ENCODE data around the gene HPD. TPM values are rescaled to one million over a fixed set of nuclear protein-coding genes. Genes with fewer than 3 reads are reported as not detected.

Gene HPD
- polyA plus RNA-seq, 3 donors from 2014 or later: not detected

DNA sequence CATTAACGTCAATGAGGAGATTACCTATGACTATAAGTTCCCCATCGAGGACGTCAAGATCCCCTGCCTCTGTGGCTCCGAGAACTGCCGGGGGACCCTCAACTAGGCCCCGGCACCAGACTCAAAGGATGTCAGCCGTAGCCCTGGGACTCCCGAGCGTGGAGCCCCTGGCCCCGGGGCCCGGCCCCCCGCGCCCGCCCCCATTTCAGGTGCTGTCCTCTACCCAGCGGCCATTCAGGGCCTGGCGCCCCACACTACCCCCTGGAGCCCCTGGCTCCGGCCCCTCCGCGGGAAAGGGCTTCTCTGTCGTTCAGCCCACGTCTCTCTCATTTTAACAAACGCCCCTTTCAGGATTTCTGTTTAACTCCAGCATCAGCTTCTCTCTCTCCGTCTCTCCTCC lies 28.5 kb downstream of the HPD start:
- no peak overlapping the region for H3K27ac Mint-ChIP-seq
- DNase-seq: no peak
- no peak overlapping the region for H3K4me3 Mint-ChIP-seq
- no peaks in the 10 kb centered on the region for H3K4me1 Mint-ChIP-seq
- H3K9me3 Mint-ChIP-seq: no peaks in the 10 kb centered on the region
- H3K27me3 Mint-ChIP-seq (ENCODE audit: low read depth in 3 of 3): peaks cover 3 to 8% (median 5%) of the 10 kb centered on the region in 3 donors
- H3K36me3 Mint-ChIP-seq: peaks cover 9 to 34% (median 19%) of the 10 kb centered on the region in 3 donors

DNA sequence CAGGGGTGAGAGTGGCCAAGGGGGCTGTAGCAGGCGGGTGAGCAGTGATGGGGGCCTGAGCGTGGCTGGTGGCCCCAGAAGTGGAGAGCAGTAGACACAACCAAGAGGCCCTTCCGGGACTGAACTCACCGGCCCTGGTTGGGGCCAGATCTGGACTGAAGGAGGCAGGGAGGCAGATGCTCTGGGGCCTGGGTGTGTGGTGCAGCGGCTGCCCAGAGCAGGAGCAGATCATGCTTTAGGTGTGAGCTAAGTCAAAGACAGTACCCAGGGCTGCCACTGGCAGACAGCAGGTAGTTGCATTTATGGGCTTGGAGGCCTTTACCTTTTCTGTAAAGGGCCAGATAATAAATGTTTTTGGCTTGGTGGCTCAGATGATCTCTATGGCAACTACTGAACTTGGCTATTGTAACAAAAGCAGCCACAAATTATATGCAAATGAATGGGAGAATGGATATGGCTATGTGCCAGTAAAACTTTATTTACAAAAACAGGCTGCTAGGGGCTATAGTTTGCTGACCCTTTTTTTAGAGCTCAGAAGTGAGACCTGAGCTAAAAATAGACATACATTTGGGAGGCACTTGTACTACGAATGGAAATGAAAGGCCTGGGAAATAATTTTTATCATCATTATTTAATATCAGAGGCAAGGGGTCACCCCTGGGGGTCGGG lies 29.3 kb downstream of the HPD start:
- Mint-ChIP-seq H3K27ac (peak overlapping the region in 1 of 6 donors; percentile 49), H3K4me1 (no peaks in the 10 kb centered on the region), H3K9me3 (peaks cover 0 to 2% (median 0%) of the 10 kb centered on the region in 6 donors), H3K36me3 (peaks cover 9 to 34% (median 19%) of the 10 kb centered on the region in 3 donors), H3K4me3 (no peak overlapping the region), H3K27me3 (ENCODE audit: low read depth in 3 of 3) (peaks cover 4 to 8% (median 5%) of the 10 kb centered on the region in 3 donors)
- no peak for DNase-seq

DNA sequence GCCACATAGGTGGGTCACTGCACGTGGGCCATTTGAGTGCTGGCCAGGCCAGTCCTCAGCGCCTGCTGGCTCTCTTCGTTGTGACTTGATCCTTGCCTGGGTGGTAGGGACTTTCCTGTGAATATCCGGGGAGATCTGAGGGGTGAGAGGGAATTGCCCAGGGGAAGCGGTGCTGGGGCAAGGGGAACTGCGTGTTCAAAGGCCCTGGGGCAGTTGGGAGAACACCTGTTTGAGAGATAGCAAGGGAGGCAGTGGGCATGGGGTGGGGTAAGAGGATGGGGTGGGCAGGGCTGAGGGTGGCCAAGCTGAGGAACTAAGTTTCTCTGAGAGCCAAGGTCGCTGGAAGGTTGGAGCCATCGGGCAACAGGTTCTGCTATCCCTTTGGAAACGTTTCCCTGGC lies 29.8 kb downstream of the HPD start:
- Mint-ChIP-seq H3K36me3 (peaks cover 9 to 34% (median 19%) of the 10 kb centered on the region in 3 donors), H3K4me3 (no peak overlapping the region), H3K27ac (peak overlapping the region in 2 of 6 donors; percentile 34 to 63), H3K9me3 (peaks cover 0 to 2% (median 0%) of the 10 kb centered on the region in 6 donors), H3K4me1 (no peaks in the 10 kb centered on the region), H3K27me3 (ENCODE audit: low read depth in 3 of 3) (peaks cover 4 to 5% (median 4%) of the 10 kb centered on the region in 3 donors)
- no peak for DNase-seq

DNA sequence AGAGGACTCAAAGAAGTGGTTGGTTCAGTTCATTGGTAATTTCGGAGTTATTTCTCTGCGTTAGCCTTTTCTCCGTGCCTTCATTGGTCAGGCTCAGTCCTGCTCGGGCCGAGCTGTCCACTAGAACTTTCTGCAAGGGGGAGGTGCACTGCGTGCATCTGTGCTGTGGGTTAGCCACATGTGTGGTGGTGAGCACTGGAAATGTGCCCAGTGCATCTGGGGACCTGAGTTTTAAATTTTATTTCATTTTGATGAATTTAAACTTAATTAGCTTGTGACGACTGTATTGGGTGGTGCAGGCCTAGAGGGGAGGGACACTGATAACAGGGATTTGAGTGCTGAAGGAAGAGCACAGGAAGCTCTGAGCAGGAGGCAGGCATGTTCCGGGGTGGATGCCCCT lies 30.4 kb downstream of the HPD start:
- Mint-ChIP-seq H3K27me3 (ENCODE audit: low read depth in 3 of 3) (peaks cover 4 to 5% (median 4%) of the 10 kb centered on the region in 3 donors), H3K4me1 (no peaks in the 10 kb centered on the region), H3K27ac (peak overlapping the region in 2 of 6 donors; percentile 34 to 57), H3K9me3 (peaks cover 0 to 2% (median 0%) of the 10 kb centered on the region in 6 donors), H3K4me3 (no peak overlapping the region), H3K36me3 (peaks cover 9 to 34% (median 19%) of the 10 kb centered on the region in 3 donors)
- no peak for DNase-seq

DNA sequence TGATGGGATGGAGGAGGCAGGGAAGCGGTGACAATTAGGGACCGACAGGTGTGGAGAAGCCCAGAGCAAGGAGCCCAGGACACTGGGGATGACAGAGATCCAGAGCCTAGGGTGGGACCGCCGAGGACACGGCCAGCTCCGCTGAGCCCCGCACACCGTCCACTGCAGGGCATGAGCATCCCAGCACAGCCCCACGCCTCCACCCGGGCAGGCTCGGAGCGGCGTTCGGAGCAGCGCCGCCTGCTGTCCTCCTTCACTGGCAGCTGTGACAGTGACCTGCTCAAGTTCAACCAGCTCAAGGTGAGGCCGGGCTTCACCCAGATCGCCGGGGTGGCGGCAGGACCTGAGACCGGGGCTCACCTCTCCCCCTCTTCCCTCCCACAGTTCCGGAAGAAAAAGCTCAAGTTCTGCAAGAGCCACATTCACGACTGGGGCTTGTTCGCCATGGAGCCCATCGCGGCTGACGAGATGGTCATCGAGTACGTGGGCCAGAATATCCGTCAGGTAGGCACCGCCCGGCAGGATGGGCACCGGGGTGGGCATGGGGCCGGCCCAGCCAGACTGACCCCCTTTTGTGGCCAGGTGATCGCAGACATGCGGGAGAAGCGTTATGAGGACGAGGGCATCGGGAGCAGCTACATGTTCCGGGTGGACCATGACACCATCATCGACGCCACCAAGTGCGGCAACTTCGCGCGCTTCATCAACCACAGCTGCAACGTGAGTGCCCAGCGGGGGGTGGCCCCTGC lies 31.1 kb downstream of the HPD start:
- Mint-ChIP-seq H3K4me3 (no peak overlapping the region), H3K27ac (no peak overlapping the region), H3K9me3 (peaks cover 0 to 2% (median 0%) of the 10 kb centered on the region in 6 donors), H3K4me1 (no peaks in the 10 kb centered on the region), H3K36me3 (peaks cover 9 to 32% (median 17%) of the 10 kb centered on the region in 3 donors), H3K27me3 (ENCODE audit: low read depth in 3 of 3) (peaks cover 4 to 5% (median 4%) of the 10 kb centered on the region in 3 donors)
- no peak for DNase-seq

DNA sequence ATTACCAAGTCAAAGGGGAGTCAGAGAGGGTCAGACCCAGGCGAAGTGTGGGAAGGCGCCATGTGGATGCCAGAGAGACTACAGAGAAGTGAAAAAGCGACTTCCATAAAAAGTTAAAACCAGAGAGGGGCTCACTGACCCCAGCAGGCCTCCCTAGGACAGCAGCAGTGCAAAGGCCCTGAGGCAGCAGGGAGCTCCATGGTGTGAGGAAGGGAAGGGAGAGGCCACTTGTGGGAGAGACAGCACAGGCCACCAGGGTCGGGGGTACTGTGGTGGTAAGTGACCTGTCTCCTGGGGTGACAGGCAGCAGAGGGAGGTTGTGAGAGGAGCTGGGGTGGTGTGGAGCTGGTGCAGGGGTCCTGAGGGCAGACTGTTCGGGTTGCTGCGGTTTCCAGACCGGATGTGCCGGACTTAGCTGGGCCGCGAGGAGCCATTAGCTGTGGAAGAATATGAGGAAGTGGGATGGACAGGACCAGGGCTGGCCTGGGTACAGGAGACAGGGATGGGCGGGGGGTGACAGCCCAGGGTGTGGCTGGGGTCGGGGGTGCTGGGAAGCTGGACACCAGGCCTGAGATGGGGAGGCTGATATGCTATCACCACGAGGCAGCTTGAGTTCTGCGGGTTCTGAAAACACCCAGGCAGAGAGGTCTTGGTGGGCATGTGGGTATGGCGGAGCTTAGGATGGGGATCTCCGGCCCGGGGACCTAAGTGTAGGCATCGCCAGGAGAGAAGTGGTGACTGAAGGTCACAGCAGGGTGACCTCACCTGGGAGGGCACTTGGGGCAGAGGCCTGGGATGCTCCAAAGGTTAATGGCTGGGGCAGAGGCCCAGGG lies 32.1 kb downstream of the HPD start:
- H3K4me1 Mint-ChIP-seq: no peaks in the 10 kb centered on the region
- peaks cover 9 to 22% (median 16%) of the 10 kb centered on the region in 3 donors for H3K36me3 Mint-ChIP-seq
- no peak overlapping the region for H3K4me3 Mint-ChIP-seq
- peaks cover 0 to 2% (median 0%) of the 10 kb centered on the region in 6 donors for H3K9me3 Mint-ChIP-seq
- H3K27ac Mint-ChIP-seq: peak overlapping the region in 5 of 6 donors; percentile 40 to 85 (median 67)
- H3K27me3 Mint-ChIP-seq (ENCODE audit: low read depth in 3 of 3): peaks cover 4 to 5% (median 4%) of the 10 kb centered on the region in 3 donors
- DNase-seq: no peak

DNA sequence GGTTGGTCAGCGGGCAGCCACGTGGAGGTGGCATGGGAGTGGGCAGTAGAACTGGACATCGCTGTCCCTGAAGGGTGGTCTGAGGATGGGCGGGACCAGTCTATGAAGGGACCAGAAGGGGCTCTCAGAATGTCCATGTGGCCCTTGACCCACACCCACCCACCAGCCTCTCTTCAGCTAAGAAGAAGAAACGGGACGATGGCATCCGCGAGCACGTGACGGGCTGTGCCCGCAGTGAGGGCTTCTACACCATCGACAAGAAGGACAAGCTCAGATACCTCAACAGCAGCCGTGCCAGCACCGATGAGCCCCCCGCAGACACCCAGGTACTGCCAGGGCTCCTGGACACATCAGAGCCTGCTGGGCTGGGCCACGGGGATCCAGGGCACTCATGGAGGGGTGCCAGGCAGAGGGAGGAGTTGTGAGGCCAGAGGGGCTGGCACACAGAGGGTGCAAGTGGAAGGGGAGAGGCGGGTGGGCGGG lies 33.6 kb downstream of the HPD start:
- DNase-seq: no peak
- Mint-ChIP-seq H3K36me3 (peaks cover 6 to 25% (median 18%) of the 10 kb centered on the region in 3 donors), H3K9me3 (peaks cover 0 to 2% (median 0%) of the 10 kb centered on the region in 6 donors), H3K4me3 (no peak overlapping the region), H3K27ac (peak overlapping the region in 1 of 6 donors; percentile 64), H3K27me3 (ENCODE audit: low read depth in 3 of 3) (peaks cover 4 to 5% (median 4%) of the 10 kb centered on the region in 3 donors), H3K4me1 (no peaks in the 10 kb centered on the region)

DNA sequence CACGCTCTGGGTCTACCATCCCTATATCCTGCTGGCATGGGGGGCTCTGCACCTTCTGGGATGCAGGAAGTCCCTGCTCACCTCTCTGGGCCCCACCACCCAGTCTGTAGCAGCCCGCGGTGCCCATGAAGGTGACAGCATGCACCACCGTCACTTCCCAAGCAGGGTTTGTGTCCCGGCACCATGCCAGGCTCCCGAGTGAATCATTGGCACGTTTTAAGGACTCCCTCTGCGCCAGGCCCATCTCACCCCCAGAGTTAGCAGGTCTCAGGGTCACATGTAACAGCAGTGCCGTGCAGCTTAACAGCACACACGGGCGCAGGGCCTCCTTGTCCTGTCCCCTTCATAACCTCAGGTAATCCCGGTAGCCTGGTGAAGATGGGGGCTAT lies 34.9 kb downstream of the HPD start:
- Mint-ChIP-seq H3K9me3 (peaks cover 0 to 2% (median 0%) of the 10 kb centered on the region in 6 donors), H3K36me3 (peaks cover 6 to 22% (median 17%) of the 10 kb centered on the region in 3 donors), H3K27me3 (ENCODE audit: low read depth in 3 of 3) (peaks cover 4 to 5% (median 4%) of the 10 kb centered on the region in 3 donors), H3K4me3 (no peak overlapping the region), H3K4me1 (no peaks in the 10 kb centered on the region), H3K27ac (no peak overlapping the region)
- no peak for DNase-seq

DNA sequence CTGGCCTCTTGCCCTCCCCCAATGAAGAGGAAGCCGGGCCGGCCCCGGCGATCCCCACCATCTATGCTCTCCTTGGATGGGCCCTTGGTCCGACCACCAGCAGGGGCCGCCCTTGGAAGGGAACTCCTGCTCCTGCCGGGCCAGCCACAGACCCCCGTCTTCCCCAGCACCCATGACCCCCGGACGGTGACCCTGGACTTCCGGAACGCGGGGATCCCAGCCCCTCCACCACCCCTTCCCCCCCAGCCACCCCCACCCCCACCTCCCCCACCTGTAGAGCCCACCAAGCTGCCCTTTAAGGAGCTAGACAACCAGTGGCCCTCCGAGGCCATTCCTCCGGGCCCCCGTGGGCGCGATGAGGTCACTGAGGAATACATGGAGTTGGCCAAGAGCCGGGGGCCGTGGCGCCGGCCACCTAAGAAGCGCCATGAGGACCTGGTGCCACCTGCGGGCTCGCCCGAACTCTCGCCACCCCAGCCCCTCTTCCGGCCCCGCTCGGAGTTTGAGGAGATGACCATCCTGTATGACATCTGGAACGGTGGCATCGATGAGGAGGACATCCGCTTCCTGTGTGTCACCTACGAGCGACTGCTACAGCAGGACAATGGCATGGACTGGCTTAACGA lies 35.4 kb downstream of the HPD start:
- DNase-seq: no peak
- Mint-ChIP-seq H3K4me3 (no peak overlapping the region), H3K27ac (no peak overlapping the region), H3K4me1 (no peaks in the 10 kb centered on the region), H3K36me3 (peaks cover 2 to 17% (median 12%) of the 10 kb centered on the region in 3 donors), H3K27me3 (ENCODE audit: low read depth in 3 of 3) (peaks cover 4 to 5% (median 4%) of the 10 kb centered on the region in 3 donors), H3K9me3 (peaks cover 0 to 2% (median 0%) of the 10 kb centered on the region in 6 donors)

DNA sequence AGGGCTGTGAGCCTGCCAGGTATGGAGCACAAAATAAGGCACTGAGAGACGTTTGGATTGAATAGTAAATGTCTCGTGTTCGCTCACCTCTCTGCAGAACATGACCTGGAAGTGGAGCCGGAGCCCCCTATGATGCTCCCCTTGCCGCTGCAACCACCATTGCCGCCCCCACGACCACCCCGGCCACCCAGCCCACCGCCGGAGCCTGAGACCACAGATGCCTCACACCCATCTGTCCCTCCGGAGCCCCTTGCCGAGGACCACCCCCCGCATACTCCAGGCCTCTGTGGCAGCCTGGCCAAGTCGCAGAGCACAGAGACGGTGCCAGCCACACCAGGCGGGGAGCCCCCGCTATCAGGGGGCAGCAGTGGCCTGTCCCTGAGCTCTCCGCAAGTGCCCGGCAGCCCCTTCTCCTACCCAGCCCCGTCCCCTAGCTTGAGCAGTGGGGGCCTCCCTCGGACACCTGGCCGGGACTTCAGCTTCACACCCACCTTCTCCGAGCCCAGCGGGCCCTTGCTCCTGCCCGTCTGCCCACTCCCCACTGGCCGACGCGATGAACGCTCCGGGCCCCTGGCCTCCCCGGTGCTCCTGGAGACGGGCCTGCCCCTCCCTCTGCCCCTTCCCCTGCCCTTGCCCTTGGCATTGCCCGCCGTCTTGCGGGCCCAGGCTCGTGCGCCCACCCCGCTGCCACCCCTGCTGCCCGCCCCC lies 36.1 kb downstream of the HPD start:
- Mint-ChIP-seq H3K4me1 (no peaks in the 10 kb centered on the region), H3K27ac (no peak overlapping the region), H3K36me3 (peaks cover 0 to 21% (median 11%) of the 10 kb centered on the region in 3 donors)

DNA sequence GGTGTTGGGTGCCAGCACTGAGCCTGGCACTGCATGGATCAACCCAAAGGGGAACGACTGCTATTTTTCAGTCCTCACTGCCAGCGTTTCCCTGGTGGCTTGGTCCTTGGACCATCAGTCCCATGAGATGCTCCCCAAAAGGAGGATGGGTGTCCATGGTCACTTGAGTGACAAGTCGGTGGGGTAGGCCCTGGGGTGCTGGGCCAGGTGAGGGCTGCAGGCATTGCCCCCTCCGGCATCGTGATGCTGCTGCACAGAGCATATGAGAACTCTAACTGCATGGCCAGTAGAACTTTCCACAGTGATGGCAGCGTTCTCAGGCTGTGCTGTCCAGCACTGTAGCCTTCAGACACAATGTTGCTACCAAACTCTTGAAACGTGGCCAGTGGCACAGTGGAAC lies 38.6 kb downstream of the HPD start:
- peaks cover 0 to 1% of the 10 kb centered on the region in 2 donors for H3K4me1 Mint-ChIP-seq
- peaks cover 0 to 2% (median 0%) of the 10 kb centered on the region in 6 donors for H3K9me3 Mint-ChIP-seq
- peaks cover 5 to 29% (median 6%) of the 10 kb centered on the region in 3 donors for H3K36me3 Mint-ChIP-seq
- H3K27me3 Mint-ChIP-seq (ENCODE audit: low read depth in 3 of 3): peaks cover 0 to 2% (median under 1%) of the 10 kb centered on the region in 3 donors
- no peak overlapping the region for H3K4me3 Mint-ChIP-seq
- DNase-seq: no peak
- H3K27ac Mint-ChIP-seq: no peak overlapping the region

More for the DNA sequence above, 36.1 kb downstream of the HPD start:
- Mint-ChIP-seq H3K4me3 (no peak overlapping the region), H3K27me3 (ENCODE audit: low read depth in 3 of 3) (peaks cover 4 to 5% (median 5%) of the 10 kb centered on the region in 3 donors), H3K9me3 (peaks cover 0 to 2% (median 0%) of the 10 kb centered on the region in 6 donors)
- no peak for DNase-seq

DNA sequence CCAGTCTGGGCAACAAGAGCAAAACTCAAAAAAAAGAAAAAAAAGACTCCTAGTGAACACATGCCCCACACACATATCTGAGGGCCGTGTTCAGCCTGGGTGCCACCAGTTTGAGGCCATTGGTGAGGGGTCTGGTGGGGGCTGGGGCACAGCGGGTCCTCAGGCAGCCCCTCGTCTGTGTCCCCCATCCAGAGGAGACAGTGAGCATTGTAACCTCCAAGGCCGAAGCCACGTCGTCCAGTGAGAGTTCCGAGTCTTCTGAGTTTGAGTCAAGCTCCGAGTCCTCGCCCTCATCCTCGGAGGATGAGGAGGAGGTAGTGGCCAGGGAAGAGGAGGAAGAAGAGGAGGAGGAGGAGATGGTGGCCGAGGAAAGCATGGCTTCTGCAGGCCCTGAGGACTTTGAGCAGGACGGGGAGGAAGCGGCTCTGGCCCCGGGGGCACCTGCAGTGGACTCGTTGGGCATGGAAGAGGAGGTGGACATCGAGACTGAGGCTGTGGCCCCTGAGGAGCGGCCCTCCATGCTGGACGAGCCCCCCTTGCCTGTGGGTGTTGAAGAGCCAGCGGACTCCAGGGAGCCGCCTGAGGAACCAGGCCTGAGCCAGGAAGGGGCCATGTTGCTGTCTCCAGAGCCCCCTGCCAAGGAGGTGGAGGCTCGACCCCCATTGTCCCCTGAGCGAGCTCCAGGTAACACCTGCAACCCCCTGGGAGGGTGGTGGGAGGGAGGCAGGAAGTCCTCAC lies 39.3 kb downstream of the HPD start:
- Mint-ChIP-seq H3K27ac (peak overlapping the region in 1 of 6 donors; percentile 35), H3K36me3 (peaks cover 5 to 30% (median 6%) of the 10 kb centered on the region in 3 donors), H3K9me3 (peaks cover 0 to under 1% (median 0%) of the 10 kb centered on the region in 6 donors), H3K27me3 (ENCODE audit: low read depth in 3 of 3) (peaks cover 0 to 2% (median 0%) of the 10 kb centered on the region in 3 donors), H3K4me1 (peaks cover 0 to 1% of the 10 kb centered on the region in 2 donors), H3K4me3 (no peak overlapping the region)
- no peak for DNase-seq
